NB4 (cell line): Measurements from ENCODE around the gene PRUNE2.

Experiments
- DNase-seq: peaks from one replicate; pipeline ENCODE4 v3.0.0; 2010; ENCODE audit warnings: low read depth
- H3K4me3 ChIP-seq: one replicate; pipeline ENCODE4 v1.5.1; 2011; ENCODE audit warnings: mild to moderate bottlenecking, low read depth, low read length, moderate library complexity
- MYC ChIP-seq: IDR thresholded peaks from 2 replicates; pipeline ENCODE4 v1.6.1; 2011; ENCODE audit warnings: low read depth, low read length
- POLR2A ChIP-seq: IDR thresholded peaks from 2 replicates; pipeline ENCODE4 v1.6.1; 2011; ENCODE audit warnings: mild to moderate bottlenecking; ENCODE audit not compliant: insufficient read length; ENCODE audit errors: extremely low read depth
- TF ChIP-seq, protein P1 (sequence below): IDR thresholded peaks from 2 replicates; pipeline ENCODE4 v1.6.1; 2011; ENCODE audit warnings: low read depth, low read length
- TF ChIP-seq, protein P2 (sequence below): IDR thresholded peaks from one replicate; pipeline ENCODE4 v1.5.1; 2012; ENCODE audit warnings: low read depth, low read length

PRUNE2 gene

DNA sequence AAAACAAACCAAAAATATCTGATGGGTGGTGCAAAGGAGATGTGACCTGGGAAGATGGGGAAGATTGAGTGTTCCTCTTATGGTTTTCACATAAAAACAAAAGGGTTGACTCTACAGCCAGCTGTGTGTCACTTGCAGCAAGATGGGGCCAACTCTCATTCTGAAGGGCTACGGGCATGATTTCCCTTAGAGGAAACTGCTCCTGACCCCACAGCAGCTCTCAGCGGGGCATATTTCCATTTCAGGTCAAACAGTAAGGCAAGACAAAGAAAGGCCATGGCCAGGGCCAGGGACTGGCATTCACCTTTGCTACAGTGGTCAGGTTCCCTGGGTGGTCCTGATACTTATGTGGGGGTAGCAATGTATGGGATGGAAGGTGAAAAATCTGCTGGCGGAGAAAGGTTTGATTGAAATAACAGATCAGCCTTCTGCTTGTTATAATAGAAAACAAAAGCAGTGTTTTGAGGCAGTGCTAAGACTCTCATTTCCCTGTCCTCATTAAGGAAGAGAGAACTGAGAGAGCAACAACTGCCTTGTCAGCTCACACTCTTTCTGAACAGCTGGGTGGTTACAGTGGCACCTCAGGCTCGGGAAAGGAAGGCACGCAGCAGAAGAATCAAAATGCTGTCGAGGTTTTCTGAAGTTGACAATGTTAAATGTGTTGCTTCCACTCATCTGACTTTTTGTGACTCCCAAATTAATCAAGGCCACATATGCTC lies 262.4 kb downstream of the PRUNE2 start:
- H3K4me3 ChIP-seq: no peak overlapping the region
- TF ChIP-seq, protein P1, sequence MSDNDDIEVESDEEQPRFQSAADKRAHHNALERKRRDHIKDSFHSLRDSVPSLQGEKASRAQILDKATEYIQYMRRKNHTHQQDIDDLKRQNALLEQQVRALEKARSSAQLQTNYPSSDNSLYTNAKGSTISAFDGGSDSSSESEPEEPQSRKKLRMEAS: no peak
- TF ChIP-seq, protein P2, sequence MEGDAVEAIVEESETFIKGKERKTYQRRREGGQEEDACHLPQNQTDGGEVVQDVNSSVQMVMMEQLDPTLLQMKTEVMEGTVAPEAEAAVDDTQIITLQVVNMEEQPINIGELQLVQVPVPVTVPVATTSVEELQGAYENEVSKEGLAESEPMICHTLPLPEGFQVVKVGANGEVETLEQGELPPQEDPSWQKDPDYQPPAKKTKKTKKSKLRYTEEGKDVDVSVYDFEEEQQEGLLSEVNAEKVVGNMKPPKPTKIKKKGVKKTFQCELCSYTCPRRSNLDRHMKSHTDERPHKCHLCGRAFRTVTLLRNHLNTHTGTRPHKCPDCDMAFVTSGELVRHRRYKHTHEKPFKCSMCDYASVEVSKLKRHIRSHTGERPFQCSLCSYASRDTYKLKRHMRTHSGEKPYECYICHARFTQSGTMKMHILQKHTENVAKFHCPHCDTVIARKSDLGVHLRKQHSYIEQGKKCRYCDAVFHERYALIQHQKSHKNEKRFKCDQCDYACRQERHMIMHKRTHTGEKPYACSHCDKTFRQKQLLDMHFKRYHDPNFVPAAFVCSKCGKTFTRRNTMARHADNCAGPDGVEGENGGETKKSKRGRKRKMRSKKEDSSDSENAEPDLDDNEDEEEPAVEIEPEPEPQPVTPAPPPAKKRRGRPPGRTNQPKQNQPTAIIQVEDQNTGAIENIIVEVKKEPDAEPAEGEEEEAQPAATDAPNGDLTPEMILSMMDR: no peak
- TF ChIP-seq POLR2A (no peak), MYC (no peak)
- no peak for DNase-seq

- no peak overlapping the region for H3K4me3 ChIP-seq
- no peak for DNase-seq
- TF ChIP-seq, protein P2: no peak
- TF ChIP-seq MYC (no peak), POLR2A (no peak)
- TF ChIP-seq, protein P1: no peak
These were observed 263.2 kb downstream of the PRUNE2 start for GRCh38 chr9:76642701-76643209.

DNA sequence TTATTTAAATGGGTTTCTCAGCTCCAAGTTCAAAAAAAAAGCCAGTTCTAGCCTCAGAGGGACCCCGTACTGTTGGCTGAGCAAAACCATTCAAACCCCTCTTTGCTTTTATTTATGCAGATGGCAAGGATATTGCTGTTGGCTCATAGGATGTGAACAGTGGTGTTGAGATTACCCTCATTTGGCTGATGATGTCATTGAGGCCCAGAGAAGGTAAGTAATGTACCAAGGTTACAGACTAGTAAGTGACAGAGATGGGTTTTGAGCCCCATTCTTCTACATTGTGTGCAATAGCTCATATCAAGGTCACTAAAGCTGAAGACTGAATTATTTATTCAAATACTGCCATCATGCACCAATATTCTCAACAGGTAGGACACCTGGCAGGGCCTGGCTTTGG lies 263.8 kb downstream of the PRUNE2 start:
- no peak for DNase-seq
- TF ChIP-seq, protein P1: no peak
- TF ChIP-seq, protein P2: no peak
- TF ChIP-seq POLR2A: no peak
- TF ChIP-seq MYC: no peak
- no peak overlapping the region for H3K4me3 ChIP-seq

- TF ChIP-seq, protein P2: no peak
- TF ChIP-seq, protein P1: no peak
- TF ChIP-seq POLR2A: no peak
- TF ChIP-seq MYC: no peak
- no peak overlapping the region for H3K4me3 ChIP-seq
- no peak for DNase-seq
These were observed 267.9 kb downstream of the PRUNE2 start for GRCh38 chr9:76638001-76638400.

- TF ChIP-seq MYC: no peak
- TF ChIP-seq, protein P1: no peak
- TF ChIP-seq, protein P2: no peak
- TF ChIP-seq POLR2A: no peak
- DNase-seq: peak; percentile 52
- H3K4me3 ChIP-seq: no peak overlapping the region
These were observed 268.5 kb downstream of the PRUNE2 start for GRCh38 chr9:76637416-76637815.
